Colon (tissue), 2 donors: ENCODE measurements around the gene VPS13D.
"Not testable (repeated sequence)": the region's sequence is repeated elsewhere in the genome, so short reads cannot be mapped to it uniquely, and the experiment has no call there.

Experiments
- FAIRE-seq: peaks from 2 replicates; lab custom pipeline; 2012; peaks lifted over from hg19 to GRCh38; lab: Jason Lieb, UNC
- donor health status: control.
- donor health status: control.

Gene VPS13D

DNA sequence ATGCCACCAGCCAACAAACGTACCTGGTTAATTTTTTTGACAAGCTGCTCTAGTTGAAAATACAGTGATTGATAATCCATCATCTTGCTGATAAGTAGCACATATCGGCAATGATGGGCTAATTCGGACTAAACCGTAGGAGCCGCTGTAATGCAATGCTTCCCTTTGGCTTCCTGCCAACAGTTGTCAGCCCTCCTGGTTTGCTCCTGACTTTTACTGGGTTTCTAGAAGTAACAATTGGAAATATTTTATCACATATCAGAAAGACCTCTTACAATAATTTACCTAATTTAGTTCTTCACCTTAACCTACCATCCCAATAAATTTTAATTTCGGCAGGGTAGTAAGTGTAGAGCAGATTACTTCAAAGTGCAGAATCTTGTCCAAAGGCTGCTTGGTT is 239.7 kb downstream of the VPS13D start:
- FAIRE-seq, result no peak

DNA sequence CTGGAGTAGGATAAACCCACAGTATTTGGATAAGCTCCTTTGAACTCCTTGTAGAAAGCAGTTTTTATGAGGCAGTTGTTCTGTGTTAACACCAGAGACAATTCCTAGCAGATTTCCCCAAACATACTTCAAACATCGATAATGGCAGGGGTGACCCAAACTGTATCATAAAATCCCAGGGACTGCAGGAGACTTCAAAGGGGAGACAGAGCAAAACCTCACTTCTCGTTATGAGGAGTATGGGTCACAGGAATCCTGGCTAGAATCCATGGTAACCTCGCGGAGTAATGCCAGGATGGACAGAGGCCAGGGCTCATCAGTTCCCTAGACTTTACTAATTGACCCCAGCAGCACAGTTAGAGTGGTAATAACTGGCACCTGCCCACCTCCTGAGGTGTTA is 240.2 kb downstream of the VPS13D start:
- no peak for FAIRE-seq

DNA sequence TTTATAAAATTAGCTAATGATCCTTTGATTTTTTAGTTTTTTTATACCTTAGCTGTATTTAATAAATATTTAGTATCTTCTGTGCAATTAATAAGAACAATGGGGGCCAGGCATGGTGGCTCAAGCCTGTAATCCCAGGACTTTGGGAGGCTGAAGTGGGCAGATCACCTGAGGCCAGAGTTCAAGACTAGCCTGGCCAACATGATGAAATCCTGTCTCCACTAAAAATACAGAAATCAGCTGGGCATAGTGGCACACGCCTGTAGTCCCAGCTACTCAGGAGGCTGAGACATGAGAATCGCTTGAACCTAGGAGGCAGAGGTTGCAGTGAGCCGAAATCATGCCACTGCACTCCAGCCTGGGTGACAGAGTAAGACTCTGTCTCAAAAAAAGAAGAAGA is 241.1 kb downstream of the VPS13D start:
- FAIRE-seq, result not testable (repeated sequence)

DNA sequence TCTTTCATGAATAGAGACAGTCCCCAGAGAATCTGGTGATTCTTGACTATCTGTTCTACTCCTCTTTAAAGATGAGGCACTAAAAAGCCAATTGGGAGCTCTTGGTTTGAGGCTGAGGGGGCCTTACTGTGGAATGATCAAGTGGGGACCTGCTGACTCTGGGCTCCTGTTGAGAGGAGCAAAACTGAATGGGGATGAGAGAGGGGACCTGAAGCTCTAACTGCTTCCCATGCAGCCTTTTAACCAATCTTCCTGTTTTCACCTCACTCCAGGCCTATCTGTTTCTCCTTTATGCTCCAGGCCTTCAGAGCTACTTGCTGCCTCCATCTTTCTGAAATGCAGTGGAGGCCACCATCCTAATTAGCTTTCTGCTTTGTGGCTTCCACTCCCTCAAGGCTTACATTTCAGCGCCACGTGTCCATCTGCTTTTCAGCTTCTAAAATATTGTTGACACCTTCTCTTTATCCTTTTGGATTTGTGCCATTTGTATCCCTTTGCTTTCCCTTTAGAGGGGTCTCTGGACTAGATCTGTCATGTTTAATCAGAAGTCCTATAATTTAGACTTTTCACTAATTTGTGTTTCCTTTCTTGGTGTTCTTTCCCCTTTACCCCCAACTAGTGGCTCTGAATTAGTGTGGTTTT is 242.4 kb downstream of the VPS13D start:
- FAIRE-seq, result no peak

DNA sequence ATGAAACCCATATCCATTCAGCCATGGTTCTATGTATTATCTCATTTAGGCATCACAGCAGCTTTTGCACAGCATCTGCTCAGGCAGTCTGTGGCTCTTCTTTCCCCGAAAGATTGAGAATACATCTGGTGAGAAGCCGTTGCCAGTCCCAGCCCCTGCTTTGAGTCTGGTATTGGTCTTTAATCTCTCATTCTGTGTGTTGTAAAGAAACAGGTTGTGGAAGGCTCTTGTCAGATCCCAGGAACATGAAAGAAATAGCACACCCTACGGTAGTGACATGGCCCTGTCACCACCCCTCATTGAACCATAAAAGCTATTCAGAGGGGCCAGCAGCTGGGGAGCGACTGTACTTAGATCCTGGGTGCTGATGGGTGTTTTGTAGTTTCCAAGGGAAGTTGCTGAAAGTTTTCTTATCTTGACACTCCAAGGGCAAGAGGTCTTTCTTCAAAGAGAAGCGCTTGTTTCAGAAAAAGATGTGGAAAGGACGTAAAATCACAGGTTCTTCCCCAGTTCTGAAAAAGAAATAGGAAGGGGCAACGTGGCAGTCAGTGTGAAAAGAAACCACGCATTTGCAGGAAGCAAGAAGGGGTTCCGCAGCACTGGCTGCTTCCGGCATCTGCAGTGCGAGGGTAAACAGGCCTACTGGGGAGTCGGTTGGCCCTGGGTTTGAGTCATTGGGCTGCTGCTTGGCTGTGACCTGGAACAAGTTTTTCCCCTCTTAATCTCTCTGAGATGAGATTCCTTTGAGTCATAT is 243.1 kb downstream of the VPS13D start:
- FAIRE-seq, result no peak

DNA sequence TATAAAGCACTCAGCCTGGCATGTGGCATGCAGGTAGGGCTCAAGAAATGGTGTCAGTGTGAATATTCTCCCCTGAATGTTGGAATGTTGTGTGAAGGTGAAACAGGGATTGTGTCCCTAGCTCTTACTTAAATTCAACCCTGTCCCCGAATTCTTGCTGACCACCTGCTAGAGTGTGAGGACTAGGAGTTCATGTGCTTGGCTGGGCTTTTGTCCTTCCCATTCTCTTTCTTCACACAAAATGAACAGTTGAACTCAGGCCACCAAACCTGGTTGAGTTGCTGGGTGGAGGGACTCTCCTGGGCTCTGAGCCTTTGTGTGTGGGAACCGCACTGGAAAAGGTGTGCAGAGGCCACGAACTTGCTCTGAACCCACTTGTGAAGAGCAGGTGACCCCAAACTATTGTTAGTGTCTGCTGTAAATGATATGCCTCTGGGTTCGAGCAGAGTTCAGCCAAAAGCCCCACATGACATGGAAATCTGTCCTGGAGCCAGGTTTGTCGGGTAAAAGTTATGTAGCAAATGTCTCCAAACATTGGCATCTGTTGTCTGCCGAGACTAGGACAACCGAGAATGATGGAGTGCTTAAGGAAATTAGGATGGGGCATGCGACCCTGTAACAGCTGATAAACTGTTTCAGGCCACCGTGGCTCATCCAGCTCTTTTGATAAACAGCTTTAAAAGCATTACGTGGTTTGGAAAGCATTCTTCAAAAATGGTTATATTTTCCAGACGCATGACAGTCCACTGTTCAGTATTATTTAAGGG is 243.9 kb downstream of the VPS13D start:
- no peak for FAIRE-seq

DNA sequence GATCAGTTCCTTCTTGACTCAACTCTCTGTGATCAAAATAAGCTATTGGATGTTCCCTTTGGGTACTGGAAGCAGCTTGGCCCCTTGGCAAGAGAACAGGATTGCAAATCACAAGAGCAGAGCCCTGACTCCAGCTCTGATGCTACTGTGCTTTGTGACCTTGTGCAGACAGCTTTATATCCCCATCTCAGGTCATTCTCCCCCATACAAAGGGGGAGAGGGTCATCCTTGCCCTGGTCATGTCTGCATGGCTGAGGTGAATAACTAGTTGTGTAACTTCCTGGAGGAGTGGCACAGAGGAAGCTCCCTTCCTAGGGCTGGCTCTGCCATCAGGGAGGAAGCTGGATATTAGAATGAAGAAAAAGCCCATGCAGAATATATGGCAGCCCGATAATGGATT is 245.3 kb downstream of the VPS13D start:
- FAIRE-seq, result no peak

DNA sequence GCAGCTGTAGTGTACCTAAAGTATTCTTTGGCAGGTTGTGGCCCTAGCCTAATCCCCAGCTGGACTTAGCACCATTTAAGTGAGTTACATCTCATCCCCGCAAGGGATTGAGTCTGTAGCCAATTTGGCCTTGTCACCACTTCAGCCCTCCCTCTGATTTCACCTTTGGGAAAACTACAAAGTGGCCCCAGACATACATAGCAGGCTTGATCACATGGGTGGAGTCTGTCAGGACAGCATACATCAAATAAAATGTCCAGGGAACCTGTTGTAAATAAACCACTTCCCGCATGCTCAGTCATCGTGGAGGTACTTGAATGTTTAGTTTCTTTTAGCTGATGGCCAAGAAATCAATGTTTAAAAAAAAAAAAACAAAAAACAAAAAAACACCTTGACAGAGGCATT is 245.7 kb downstream of the VPS13D start:
- FAIRE-seq, result no peak

DNA sequence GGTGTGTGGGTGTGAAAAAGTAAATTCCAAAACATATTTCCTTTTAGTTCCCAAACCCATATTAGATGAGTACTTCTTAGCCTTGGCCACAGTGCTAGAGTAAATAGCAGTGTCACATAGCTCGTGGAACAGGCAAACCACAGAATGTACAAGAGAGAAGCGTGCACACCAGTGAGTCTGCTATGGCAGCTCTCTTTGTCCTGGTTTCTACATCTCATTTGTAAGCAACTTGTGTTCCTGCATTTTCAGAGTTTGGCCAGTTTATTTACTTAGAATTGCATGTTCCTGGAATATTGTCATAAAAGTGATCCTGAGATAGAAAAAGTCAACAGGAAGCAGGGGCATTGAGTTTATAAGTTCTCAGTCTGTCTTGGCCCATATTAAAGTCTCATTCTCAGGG is 246.1 kb downstream of the VPS13D start:
- FAIRE-seq, result no peak

DNA sequence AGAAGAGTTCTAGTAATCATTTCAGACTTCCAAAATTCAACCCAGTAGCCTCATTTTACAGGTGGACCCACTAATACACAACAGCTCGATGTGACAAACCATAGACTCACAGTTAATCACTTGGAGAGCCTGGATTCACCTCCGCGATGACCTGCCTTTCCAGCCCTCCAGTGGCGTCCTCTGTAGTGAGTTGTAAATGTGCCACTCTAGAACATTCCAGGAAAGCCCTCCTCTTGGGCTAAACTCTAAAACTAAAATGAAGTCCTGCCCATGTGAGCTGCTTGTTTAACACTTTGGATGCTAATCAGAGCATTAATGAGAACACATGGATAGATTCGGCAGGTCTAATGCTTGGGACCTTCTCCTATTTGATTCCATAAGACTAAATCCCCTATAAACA is 247.5 kb downstream of the VPS13D start:
- FAIRE-seq, result no peak

DNA sequence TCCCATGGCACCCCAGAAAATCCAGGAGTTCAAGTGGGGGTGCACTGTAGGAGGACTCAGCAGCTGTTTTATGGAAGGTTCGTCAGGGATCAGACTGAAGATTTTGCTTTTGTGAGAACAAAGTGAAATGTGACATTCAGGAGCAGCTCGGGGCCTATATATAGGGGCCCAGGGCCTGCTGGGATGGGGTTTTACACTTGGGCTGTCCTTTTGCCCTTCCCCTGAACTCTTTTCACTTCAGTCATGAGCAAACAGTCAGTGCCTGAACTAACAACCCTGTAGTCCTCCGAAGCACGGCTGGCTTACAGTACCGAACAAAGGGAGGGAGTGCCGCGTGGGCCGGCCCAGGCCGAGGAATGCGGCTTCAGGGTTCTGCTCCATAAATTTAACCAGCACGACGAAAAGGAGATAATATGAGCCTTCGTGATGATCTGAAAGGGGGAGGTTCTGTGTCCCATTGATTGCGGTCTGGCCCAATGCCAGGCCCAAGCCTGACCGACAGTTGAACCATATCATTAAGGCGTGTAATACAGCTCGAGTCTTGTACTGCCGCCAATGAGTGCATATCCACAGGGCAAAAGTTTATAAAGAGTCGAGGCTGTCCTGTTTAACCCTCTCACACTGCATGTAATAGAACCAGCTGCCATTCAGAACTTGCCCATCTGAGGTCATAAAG is 248.2 kb downstream of the VPS13D start:
- peak; percentile 55 for FAIRE-seq

DNA sequence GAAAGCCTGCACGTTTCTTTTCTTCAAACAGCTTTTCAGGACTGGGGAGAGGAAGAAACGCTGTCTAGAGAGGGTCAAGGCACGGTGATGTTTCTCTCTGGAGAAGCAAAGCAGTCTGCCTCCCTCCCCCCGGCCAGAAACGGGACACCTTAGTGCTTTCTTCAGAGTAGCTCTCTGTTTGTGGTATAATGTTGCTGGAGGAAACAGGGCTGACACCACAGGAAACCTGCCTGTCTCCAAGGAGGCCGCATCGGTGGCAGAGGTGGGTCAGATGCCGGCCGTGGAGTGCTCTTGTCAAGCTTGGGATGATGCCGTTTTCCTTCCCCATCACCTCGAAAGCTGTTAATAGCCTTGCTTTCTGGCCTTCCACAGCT is 248.8 kb downstream of the VPS13D start:
- no peak for FAIRE-seq

DNA sequence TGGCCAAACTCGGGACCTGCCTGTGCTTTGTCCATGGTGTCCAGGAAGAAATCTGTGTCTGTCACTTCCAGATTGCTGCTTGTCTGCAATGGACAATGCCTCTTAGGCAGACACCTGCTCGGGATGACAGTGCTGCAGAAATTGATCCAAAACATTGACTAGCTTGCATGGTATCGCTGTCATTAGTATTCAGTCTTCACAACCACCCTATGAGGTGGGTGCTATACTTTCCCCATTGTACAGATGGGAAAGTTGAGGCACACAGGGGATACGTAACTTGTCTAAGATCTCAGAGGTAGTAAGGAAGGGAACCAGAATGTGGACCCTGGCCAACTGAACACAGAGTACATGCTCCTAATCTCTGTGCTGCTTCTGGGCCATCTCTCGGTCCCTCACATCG is 249.5 kb downstream of the VPS13D start:
- no peak for FAIRE-seq

DNA sequence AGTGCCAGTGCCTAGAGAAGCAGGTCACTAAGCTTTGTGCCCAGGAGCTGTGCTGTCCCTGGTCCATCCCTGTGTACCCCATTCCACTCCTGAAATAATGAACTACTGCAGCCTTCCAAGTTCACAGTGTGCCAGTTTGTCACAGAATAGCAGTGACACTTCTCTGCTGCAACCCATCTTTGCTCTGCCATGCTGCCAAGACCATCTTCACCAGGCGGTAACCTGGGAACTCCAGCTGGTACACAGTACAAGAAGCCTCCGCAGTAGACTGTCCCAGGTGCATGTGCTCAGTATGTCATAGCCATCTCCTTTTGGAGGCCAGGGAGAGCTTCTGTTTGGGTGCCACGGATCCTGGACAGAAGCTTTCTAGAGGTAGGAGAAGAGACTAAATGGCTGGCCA is 250.2 kb downstream of the VPS13D start:
- no peak for FAIRE-seq

DNA sequence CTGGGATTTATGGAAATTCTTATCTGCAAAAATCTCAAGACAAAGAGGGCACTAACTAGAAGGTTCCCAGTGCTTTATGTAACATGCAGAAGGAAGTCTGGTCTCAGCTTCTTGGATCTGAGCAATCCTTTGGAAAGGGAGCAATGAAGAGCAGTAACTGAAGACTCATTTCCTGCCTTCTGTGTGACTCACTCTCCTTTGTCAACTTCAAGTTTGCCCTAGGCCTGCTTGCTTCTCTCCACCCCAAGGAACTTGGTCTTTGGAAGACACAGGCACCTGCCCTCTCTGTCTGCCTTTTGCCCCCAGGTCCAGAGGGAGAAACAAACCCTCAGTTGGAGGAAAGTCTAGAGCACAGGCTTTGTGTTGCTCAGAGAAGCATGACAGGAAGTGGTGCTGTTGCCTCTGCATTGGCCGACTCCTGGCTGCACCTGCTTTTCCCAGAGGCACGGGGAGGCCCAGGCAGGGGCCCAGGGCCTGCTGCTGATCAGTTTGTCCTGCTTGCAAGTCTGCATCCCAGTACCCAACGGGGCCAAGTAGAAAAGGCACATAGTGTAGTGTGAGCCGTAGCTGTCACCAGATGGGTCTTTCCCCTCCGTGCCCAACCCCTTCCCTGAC is 251.0 kb downstream of the VPS13D start:
- peak; percentile 31 for FAIRE-seq

DNA sequence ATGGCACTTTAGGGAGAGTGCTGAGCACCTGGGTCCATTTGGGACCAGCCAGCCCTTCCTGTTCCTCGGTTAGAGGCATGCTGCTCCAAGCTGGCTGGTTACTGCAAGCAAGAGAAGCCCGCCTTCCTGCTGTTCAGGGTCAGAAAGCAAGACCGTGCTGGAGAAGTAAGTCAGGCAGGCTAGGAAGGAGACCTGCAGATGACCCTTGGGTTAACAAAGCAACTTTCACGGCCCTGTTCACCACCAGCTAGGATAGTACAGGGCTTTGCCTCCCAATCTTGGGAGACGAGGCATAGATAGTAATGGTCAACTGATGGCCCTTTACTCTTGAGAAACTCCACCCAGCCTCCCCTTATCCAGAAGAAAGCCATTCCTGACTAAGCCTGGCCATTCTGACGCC is 252.1 kb downstream of the VPS13D start:
- FAIRE-seq, result no peak

DNA sequence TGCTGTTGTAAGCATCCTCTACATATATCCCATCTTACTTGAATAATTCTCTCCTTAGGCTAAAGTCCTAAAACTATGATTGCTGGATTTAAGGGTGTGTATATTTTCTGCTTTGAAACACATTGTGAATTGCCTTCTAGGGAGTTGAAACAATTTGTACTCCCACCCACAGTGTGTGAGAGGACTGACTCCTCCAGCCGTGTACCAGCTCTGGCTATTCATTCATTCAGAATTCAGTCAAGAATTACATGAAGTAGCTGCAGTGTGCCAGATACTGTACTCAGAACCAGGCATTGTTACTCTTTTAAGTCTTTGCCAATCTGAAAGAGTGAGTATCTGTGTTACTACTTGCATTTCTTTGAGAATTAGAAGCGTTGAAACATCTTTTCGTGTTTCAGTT is 253.2 kb downstream of the VPS13D start:
- FAIRE-seq, result no peak

DNA sequence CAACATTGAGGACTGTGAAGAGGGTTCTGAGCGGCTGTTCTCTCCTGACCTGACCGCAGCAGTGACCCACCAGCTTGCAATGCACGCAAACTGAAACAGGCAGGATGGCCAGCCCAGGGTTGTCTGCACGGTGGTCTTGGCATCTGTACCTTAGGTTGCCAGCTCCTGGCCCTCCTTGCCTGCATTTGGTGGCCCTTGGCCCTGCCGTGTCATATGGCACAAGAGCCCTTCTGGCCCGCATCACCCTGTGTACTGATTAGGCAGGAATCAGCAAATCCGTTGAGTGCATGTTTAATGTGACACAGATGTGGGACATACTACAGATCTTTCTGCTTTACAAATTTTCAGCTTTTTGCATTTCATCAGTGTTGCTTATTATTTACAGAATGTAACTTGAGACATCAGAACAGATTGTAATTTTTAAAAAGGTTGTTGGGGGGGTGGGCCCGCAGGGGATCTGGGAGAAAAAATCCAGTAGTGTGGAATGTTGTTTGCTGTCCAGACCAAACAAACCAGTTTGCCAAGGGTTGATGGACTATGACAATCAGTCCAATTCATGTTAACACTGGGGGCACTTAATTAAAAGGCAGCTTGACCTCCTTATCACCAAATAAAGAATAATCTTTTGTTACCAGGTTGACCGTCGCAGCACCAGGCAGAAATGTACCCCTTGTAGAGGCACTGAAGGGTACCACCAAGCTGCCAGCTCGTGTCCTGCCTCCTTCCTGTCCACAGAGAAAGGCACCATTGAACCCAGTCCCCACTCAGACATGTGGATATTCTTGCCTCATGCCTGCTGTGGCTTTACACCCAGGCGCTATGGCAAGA is 255.6 kb downstream of the VPS13D start:
- FAIRE-seq, result no peak

DNA sequence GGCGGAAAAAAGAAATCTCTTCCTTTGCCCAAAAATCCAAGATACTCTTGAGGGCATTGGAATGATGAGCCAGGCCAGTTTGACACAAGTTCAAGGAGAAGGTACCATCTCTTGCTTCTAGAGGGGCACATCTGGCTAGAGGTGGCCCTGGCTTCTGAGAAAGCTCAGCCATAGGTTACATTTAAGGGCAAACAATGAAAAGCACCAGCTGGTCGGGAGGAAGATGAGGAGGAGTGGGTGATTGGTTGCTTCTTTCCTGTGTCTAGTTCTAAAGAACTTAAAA is 256.2 kb downstream of the VPS13D start:
- no peak for FAIRE-seq

DNA sequence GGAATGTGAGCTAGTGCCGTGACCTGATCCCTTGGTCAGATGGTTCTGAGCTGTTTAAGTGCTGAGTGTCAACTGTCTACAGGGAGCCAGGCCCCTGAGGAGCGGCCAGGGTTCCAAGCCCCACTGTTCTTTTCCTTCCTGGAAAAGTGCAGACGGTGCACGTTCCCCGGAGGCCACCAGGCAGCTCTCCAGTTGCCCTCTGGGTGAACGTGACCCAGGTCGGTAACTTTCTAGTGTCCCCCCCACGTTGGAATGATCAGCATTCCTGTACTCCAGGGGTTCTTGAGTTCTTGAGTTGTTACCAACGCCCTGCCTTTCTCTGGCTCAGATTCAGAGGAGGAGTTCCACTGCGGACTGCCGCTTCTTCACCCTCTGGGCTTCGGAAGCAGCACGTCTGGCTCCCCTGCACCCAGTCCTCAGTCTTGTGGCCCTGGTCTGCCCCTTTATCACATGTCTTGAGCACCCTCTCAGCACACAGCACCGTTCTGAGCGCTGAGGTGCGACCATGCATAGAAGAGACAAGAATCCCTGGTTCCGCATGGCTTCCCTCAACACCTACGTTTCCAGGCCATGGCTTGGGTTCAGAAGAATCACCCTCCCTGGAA is 256.7 kb downstream of the VPS13D start:
- no peak for FAIRE-seq

DNA sequence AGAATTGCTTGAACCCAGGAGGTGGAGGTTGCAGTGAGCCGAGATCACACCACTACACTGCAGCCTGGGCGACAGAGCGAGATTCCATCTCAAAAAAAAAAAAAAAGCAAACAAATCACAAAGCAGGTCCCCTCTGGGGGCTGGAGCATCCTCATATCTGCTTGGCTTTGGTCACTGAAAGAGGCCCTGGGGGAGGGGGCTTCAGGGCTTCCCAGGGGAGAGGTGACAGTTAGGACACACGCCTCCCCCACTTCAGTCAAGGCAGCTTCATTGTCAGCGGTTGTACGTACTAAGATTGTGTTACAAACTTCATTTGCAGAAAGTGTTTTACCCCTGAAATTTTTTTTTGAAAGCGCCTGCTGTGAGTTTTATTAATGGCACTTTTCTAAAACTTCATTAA is 257.7 kb downstream of the VPS13D start:
- FAIRE-seq, result no peak
